Endothelial cell (in vitro differentiated cells): Measurements from ENCODE around the gene ARMC7. TPM values are rescaled to one million over a fixed set of nuclear protein-coding genes. Genes with fewer than 3 reads are reported as not detected.

ENCODE experiments used
- DNase-seq: peaks from one replicate; pipeline ENCODE4 v3.0.0; 2021; ENCODE audit warnings: low spot score
- H3K27ac Mint-ChIP-seq: one replicate; pipeline ENCODE4 v1.8.0; 2021; ENCODE audit warnings: mixed read lengths, inconsistent platforms; ENCODE audit not compliant: unreplicated experiment
- H3K27me3 Mint-ChIP-seq: one replicate; pipeline ENCODE4 v1.8.0; 2021; ENCODE audit warnings: mild to moderate bottlenecking, moderate library complexity, mixed read lengths, inconsistent platforms; ENCODE audit not compliant: unreplicated experiment
- H3K36me3 Mint-ChIP-seq: one replicate; pipeline ENCODE4 v1.8.0; 2021; ENCODE audit warnings: mild to moderate bottlenecking, low read depth, mixed read lengths, inconsistent platforms; ENCODE audit not compliant: unreplicated experiment
- H3K4me1 Mint-ChIP-seq: one replicate; pipeline ENCODE4 v1.8.0; 2021; ENCODE audit warnings: mild to moderate bottlenecking, mixed read lengths, inconsistent platforms; ENCODE audit not compliant: unreplicated experiment
- H3K4me3 Mint-ChIP-seq: one replicate; pipeline ENCODE4 v1.8.0; 2021; ENCODE audit warnings: mild to moderate bottlenecking, mixed read lengths, inconsistent platforms; ENCODE audit not compliant: unreplicated experiment
- H3K9me3 Mint-ChIP-seq: one replicate; pipeline ENCODE4 v1.8.0; 2021; ENCODE audit warnings: mixed read lengths, inconsistent platforms; ENCODE audit not compliant: unreplicated experiment
- total RNA-seq: library from RNA; stranded (reverse); fragmentation: NEBNext Ultra II Directional; extraction: Animal tissue kit (Norgen Biotek cat#: 25700); gene quantifications from one replicate; pipeline ENCODE4 v1.2.1, GENCODE V29; 2021; ENCODE audit not compliant: unreplicated experiment
- TF ChIP-seq, protein P1 (sequence below): fragments of 200-600 bp; sonication (generic); IDR thresholded peaks from one replicate; pipeline ENCODE4 v1.5.0; 2021; ENCODE audit warnings: antibody characterized with exemption; ENCODE audit not compliant: unreplicated experiment

Gene ARMC7
- total RNA-seq, 1 donor from 2014 or later, result 43.4 TPM

DNA sequence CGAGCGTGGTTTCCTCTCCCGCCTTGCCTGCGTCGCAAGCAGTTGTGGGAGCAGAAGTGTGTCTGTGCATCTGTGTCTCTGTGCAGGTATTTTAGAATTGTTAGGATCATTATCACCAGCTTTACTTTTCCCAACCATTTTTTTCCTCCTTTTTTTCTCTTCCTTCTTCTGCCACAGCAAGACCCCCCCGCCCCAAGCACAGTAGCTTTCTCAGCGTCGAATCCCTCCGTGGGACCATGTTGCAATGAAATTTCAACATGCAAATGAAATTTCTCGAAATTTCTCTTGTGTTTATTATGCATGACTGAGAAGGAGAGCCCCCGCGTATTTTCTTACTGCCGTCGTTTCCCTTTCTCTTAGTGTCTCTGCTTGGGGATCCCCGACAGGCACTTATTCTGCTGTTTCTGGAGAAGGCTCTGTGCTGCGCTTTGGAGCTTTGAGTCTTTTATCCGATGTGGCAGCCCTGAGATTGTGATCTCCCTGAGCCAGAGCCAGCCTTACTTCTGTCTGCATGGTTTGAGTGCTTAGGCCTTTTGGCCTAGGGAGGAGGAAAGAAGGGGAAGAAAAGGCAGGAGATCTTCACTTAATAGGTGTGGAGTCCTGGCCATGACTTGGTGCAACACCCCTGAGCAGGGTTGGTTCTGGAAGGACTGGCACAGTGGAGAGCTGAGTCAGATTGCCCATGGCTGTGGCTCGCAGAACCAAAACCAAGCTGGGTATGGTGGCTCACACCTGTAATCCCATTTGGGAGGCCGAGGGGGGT, 5.0 kb downstream of the ARMC7 start:
- H3K36me3 Mint-ChIP-seq, result peaks cover 30% of the 10 kb centered on the region
- no peaks in the 10 kb centered on the region for H3K9me3 Mint-ChIP-seq
- TF ChIP-seq, protein P1, sequence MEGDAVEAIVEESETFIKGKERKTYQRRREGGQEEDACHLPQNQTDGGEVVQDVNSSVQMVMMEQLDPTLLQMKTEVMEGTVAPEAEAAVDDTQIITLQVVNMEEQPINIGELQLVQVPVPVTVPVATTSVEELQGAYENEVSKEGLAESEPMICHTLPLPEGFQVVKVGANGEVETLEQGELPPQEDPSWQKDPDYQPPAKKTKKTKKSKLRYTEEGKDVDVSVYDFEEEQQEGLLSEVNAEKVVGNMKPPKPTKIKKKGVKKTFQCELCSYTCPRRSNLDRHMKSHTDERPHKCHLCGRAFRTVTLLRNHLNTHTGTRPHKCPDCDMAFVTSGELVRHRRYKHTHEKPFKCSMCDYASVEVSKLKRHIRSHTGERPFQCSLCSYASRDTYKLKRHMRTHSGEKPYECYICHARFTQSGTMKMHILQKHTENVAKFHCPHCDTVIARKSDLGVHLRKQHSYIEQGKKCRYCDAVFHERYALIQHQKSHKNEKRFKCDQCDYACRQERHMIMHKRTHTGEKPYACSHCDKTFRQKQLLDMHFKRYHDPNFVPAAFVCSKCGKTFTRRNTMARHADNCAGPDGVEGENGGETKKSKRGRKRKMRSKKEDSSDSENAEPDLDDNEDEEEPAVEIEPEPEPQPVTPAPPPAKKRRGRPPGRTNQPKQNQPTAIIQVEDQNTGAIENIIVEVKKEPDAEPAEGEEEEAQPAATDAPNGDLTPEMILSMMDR, result no peak
- peak overlapping the region; percentile 94 for H3K27ac Mint-ChIP-seq
- no peak for DNase-seq
- peak overlapping the region; percentile 84 for H3K4me3 Mint-ChIP-seq
- peaks cover 5% of the 10 kb centered on the region for H3K27me3 Mint-ChIP-seq
- H3K4me1 Mint-ChIP-seq, result peaks cover 61% of the 10 kb centered on the region

DNA sequence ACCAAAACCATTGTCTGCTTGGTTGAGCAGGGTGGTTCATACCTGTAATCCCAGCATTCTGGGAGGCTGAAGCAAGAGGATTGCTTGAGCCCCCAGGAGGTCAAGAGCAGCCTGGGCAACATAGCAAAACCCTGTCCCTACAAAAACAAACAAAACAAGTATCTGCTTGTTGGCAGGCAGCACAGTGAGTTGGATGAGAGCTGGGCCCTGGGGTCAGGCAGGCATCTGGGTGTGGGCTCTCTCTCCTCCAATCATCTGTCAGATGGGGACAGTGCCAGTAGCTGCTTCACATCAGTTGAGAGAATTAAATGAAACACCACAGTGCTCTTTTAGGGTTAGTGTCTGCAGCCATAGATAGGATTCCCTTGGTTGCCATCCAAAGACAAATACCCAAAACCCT, 5.8 kb downstream of the ARMC7 start:
- H3K9me3 Mint-ChIP-seq, result no peaks in the 10 kb centered on the region
- peaks cover 5% of the 10 kb centered on the region for H3K27me3 Mint-ChIP-seq
- TF ChIP-seq, protein P1, result no peak
- H3K4me3 Mint-ChIP-seq, result peak overlapping the region; percentile 7
- no peak overlapping the region for H3K27ac Mint-ChIP-seq
- peaks cover 34% of the 10 kb centered on the region for H3K36me3 Mint-ChIP-seq
- no peak for DNase-seq
- H3K4me1 Mint-ChIP-seq, result peaks cover 64% of the 10 kb centered on the region

DNA sequence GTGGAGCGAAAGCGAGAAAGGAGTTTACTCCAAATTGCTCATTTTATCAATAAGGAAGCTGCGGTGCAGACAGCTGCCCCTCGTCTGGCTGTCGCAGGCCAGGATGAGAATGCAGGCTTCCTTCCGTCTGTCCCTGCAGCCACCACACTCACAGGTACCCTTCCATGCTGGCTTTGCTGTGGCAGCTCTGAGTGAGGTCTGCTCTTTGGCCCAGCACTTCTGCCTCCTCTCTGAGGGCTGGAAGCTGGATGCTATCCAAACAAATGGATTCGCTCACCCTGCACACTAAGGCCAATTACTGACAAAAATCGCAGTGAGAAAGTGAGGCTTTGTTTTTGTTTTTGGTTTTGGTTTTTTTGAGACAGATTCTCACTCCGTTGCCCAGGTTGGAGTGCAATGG, 7.0 kb downstream of the ARMC7 start:
- DNase-seq, result no peak
- H3K9me3 Mint-ChIP-seq, result no peaks in the 10 kb centered on the region
- H3K4me1 Mint-ChIP-seq, result peaks cover 60% of the 10 kb centered on the region
- peaks cover 4% of the 10 kb centered on the region for H3K27me3 Mint-ChIP-seq
- no peak overlapping the region for H3K4me3 Mint-ChIP-seq
- H3K36me3 Mint-ChIP-seq, result peaks cover 39% of the 10 kb centered on the region
- H3K27ac Mint-ChIP-seq, result peak overlapping the region; percentile 70
- TF ChIP-seq, protein P1, result no peak

DNA sequence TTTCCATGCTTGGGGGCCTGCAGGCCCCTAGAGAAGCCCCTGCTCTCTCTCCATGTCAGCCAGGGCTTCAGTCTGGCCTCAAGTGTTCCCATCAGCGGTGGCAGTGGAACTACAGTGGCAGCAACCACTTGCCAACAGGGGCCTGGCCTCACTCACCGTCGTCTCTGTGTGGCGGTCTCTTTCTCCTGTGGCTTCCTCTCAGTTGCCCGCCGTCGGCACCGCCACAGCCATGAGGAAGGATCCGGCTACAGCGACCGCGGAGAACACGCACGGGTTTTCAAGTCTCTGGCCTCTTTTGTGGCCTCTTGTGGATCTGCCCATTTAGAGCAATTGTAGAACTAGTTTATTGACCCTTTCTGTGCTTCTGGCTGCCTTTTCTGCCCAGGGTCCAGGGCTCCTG, 8.5 kb downstream of the ARMC7 start:
- H3K36me3 Mint-ChIP-seq, result peaks cover 35% of the 10 kb centered on the region
- peaks cover 52% of the 10 kb centered on the region for H3K4me1 Mint-ChIP-seq
- TF ChIP-seq, protein P1, result no peak
- H3K9me3 Mint-ChIP-seq, result no peaks in the 10 kb centered on the region
- peak overlapping the region; percentile 78 for H3K27ac Mint-ChIP-seq
- no peak overlapping the region for H3K4me3 Mint-ChIP-seq
- DNase-seq, result no peak
- peaks cover 1% of the 10 kb centered on the region for H3K27me3 Mint-ChIP-seq

DNA sequence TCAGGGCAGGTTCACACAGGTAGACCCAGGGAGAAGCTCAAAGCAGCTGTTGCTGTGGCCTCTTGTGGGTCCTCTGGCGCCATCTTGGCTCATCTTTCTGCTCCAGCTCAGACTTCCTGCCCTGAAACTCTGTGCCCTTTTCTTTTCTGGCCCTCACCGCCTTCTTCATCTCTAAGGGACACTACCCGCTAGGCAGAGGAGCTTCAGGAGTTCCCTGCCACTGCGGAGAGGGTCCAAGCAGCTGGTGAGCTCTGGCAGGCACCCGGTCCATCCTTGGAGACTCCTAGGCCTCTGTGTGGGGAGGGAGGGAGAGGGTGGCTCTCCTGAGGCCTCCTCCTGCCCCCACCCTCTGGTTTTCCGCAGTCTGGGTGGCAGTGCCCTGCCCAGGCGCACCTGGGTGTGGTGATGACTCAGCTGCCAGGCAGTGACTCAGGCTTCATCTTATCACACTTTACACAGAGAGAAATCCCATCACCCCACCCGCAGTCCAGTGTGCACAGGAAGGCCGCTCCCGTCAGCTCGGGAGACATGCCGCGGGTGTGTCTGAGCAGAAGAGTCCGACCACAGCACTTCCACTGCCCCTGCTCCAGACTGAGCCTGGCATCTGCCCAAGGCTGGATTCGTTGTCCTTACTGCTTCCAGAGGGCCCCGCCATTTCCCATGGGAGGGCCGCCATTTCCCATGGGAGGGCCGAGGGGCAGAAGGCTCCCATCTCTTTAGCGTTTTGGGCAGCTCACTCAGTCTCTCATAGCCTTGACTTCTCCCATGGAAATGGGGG, 14.5 kb downstream of the ARMC7 start:
- TF ChIP-seq, protein P1, result no peak
- Mint-ChIP-seq H3K27me3 (peaks cover 5% of the 10 kb centered on the region), H3K4me1 (peaks cover 19% of the 10 kb centered on the region), H3K27ac (no peak overlapping the region), H3K36me3 (peaks cover 26% of the 10 kb centered on the region), H3K4me3 (no peak overlapping the region), H3K9me3 (no peaks in the 10 kb centered on the region)
- DNase-seq, result no peak
